ENCODE results near the gene NIFK.
"Not testable (repeated sequence)": the region's sequence is repeated elsewhere in the genome, so short reads cannot be mapped to it uniquely, and the experiment has no call there.

The NIFK gene

DNA sequence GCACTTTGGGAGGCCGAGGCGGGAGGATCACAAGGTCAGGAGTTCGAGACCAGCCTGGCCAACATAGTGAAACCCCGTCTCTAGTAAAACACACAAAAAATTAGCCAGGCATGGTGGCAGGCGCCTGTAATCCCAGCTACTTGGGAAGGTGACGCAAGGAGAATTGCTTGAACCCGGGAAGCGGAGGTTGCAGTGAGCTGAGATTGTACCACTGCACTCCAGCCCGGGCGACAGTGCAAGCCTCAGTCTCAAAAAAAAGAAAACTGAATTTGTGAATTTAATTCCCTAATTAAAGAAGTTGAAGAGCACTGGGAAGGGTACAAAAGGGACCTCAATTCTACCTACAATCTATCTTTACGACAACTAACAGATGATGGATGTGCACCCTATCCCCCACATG, 2.1 kb downstream of the NIFK start:
- DNase-seq (ENCODE audit: low read depth in 2 of 2): not testable (repeated sequence)

DNA sequence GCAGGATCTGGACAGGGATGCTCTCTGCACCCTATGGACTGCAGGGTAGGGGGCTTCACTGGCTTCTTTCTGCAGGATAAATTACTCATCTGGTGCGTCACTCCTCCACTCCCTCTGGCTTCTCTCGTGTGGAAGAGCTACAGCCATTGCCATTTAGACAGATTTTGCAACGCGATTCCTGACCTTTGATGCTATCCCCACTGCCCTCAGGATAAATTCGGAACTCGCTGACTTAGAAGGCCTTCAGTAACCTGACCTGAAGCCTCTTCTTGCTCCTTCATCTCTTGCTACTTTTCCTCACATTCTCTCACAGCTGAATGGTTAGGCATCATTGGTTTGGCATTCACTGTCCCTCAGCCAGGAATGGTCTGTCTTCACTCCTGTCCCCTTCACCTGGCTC, 5.3 kb downstream of the NIFK start:
- DNase-seq (ENCODE audit: low read depth in 2 of 2): no peak

DNA sequence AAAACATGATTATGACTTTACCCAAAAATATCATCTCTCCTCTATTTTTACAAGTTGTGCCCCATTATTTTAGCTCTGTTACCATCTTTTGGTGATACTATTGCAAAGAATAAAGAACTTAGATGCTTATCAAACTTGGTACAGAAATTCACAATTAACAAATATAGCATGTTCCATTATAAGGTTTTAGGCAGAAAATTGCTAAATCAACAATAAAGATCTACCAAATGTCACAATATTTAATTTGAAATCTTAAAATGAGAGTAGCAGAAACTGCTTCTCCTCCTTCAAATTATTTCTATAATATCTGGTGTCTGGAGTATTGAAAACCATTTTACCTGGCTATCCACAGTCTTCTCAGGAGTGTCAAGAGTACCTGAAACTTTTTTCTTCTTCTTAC, 8.7 kb downstream of the NIFK start:
- no peak for DNase-seq (ENCODE audit: low read depth in 2 of 2)

DNA sequence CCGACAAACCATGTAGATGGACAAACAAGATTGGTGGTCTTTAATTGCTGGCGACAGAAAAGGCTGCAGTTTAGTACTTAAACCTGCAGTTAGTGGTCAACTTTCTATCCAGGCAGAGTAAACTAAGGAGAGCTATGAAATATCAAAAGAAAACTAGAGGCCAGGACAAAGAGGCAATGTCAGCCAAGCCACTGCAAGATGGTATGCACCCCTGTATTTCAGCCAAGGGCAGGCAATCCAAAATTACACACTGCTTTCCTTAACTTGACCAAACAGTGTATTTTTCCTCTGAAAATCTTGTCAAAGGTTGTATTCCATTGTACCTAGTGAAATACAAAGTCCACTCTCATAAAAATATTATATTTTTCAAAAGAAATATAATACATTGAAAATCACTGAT, 9.3 kb downstream of the NIFK start:
- DNase-seq (ENCODE audit: low read depth in 2 of 2): no peak

DNA sequence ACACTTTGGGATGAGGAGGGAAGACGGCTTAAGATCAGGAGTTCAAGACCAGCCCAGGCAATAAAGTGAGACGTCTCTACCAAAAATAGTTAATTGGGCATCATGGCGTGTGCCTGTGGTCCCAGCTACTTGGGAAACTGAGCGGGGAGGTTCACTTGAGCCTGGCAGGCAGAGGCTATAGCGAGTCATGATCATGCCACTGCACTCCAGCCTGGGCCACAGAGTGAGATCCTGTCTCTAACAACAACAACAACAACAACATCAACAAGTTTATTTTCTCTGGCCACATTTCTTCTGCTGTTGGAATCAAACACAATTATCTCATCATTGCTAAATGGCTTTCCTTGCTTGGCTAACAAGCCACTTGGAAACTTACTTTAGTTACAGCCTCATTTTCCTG, 13.4 kb downstream of the NIFK start:
- no peak for DNase-seq (ENCODE audit: low read depth in 2 of 2)

DNA sequence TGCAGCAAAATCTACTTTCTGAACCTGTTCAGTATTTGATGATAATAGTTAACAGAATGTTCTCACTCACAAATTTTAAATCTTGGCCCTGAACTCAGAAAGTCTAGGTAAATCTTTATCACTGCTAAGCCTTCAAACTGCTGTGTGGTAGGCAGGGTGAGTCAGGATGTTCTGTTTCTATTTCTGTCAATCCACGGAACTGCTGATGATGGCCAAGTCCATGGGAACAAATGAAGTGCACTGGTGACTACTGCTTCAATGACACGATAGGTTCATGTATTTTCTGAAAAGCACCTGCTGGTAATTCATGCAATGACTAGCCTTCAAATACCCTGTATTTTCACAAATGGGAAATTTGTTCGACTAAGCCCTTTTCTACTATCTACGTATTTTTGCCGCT, 14.2 kb downstream of the NIFK start:
- no peak for DNase-seq (ENCODE audit: low read depth in 2 of 2)

DNA sequence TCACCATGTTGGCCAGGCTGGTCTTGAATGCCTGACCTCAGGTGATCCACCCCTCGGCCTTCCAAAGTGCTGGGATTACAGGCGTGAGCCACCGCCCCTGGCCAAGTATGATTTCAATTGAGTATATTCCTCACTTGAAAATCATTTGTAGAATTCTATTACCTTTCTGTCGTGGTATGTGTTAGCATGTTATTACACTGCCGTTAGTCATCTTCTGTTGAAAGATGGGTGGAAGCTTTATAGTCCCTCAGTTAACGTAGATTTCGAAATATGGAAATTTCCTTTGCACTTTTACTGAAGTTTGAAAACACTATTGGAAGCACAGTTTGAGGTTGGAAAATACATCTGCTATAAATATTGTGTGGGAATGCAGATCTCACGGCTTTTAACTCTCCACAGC, 14.7 kb downstream of the NIFK start:
- DNase-seq (ENCODE audit: low read depth in 2 of 2): no peak

DNA sequence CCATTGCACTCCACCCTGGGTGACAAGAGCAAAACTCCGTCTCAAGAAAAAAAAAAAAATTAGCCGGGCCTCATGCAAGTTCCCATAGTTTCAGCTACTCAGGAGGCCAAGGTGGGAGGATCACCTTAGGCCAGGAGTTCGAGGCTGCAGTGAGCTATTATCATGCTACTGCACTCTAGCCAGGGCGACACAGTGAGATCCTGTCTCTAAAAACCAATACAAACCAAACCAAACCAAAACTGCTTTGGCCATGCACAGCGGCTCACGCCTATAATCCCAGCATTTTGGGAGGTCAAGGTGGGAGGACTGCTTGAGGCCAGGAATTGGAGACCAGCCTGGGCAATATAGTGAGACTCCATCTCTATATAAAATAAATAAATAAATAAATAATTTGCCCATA, 19.1 kb downstream of the NIFK start:
- no peak for DNase-seq (ENCODE audit: low read depth in 2 of 2)

DNA sequence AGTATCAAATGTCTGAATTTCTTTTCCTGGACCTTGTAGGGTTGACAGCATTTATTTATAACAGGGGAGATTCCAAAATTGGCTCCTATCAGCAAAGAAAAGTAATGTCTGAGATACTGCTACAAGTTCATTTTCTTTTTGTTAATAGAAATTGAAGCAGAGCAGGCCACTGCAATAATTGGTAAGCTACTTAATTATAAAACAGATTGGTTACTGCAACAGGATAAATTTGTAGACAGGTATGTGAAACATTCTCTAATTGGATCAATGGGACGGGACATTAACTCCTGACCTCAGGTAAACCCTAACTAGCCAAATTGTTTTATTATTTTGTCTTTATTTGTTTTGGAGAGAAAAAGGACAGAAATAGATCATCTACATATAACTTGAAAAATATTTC, 20.5 kb downstream of the NIFK start:
- no peak for DNase-seq (ENCODE audit: low read depth in 2 of 2)

DNA sequence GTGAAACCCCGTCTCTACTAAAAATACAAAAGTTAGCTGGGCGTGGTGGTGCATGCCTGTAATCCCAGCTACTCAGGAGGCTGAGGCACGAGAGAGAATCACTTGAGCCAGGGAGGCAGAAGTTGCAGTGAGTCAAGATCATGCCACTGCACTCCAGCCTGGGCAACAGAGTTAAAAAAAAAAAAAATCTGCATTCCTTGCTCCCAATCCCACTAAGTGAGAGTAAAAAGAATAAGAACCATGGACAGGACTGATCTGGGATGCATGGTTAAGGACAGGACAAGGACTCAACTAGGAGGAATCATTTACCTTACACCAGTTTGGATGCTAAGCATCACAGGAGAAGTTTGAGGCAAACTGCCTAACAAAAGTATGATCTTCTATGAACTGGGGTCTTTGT, 25.2 kb downstream of the NIFK start:
- not testable (repeated sequence) for DNase-seq (ENCODE audit: low read depth in 2 of 2)

DNA sequence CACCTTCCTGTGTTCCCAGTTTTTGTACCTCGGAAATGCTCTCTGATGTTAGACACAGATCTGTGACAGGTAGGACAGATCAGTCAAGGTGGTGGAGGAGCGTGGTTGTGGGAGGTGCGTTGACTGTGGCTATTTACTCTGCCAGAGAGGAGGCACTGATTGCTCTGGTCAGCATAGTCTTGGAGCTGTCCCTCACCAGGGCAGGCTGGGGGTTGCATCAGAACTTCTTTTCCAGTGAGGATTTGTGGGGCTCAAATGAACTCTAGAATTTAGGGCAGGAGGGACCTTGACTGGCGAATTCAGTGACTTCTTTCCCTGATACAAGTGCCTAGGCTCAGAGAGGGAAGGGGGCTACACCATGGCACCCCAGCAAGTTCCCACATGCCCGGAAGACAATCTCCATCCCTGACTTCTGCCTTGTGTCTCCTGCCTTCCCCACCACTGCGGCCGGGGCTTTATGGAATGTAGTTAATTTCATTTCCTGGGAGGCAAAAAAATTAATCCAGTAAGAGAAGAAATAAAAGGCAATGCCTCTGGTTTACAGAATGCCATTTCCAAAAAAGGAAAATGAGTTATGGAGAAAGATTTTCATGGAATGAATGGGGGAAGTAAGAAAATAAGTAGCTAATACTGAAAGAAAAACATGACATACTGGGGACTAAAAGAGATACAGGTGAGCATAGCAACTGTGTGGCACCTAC, 26.1 kb downstream of the NIFK start:
- no peak for DNase-seq (ENCODE audit: low read depth in 2 of 2)

DNA sequence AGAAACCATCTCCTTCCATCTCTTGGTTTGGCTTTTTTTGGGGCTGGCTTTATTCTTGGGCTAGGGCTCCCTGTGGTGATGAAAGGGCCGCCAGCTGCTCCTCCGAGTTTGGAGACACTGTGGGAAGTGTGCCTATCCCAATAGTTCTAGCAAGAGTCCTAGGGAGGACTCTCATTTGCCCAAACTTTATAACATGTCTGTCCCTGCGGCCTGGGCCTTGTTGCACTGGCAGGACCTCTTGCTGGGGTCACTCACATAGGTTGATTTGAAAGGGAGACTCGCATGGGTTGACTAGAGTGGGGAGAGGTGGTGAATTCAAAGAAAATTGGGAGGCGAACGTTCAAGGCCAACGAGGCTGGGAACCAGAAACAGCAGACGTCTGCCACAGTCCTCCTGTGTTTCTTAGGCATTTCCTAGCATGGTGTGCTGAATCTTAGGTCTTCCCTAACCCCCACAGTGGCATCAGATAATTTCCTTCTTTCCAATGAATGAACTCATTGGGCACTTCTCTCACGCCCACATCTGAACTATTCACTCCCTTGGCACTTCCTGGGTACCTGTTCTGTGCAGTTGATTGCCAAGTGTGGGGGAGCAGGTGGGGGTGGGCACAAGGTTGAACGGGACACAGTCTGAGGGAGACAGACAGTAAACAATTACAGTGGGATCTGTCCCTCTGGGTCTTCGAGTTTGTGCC, 26.8 kb downstream of the NIFK start:
- DNase-seq (ENCODE audit: low read depth in 2 of 2): no peak

DNA sequence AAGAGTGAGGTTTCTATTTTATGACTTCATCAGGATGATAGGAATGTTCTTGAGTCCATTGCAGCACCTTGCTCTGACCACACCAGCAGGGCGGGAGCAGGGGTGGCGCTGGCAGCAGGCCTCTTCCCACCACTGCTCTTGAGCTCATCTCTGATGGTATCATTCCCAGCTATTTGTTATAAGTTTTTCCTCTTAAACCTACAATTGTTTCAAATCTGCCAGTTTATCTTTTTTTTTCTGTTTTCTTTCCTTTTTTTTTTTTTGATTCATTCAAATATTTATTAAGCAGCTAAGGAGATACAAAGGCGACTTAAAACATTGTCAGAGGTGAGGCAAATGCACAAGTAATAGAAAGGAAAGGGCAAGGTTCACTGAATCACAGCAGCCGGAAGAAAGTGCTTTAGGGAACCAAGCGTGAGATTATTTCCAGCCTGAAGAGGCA, 28.7 kb downstream of the NIFK start:
- no peak for DNase-seq (ENCODE audit: low read depth in 2 of 2)

DNA sequence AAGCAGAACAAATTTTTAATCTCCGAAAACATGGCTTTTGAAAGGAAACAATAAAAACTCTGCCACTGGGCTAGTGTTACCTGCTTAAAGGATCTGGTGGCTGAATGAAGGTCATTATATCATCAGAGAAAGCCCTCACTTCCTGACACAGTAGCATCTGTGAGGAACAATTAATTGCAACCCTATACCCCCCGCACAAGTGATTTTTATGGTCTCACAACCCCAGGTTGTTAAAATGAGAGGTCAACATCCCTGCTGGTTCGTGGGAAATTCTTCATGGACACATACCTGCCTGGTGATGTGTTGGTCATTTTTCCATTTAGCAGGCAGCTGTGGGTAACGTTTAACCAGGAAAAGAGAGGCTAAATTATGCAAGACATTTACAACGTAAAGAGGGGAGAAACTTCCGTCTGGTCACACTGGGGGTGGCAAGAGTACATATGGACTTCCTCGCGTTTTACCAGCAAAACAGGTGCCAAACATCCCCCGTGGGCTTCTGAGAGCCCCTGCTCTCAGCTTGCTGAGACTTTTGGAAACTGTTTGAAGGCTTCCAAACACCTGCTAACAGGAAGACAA, 29.2 kb downstream of the NIFK start:
- DNase-seq (ENCODE audit: low read depth in 2 of 2): no peak

DNA sequence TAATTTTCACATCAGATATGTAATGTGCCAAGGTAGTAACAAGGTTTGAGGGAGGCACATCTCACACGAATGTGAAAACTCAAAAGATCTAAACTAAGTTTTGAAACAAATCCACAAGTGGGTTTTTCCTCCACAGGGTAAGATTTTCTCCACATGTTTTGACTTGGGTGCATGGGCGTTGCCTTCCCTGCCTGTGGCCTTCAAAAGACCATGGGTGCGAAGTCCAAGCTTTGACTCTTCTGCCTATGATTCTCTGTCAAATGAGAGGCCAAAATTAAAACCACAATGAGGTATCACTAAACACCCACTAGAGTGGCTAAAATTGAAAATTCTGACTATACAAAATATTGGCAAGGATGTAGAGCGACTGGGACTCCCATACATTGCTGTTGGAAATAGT, 30.7 kb downstream of the NIFK start:
- DNase-seq (ENCODE audit: low read depth in 2 of 2): no peak

DNA sequence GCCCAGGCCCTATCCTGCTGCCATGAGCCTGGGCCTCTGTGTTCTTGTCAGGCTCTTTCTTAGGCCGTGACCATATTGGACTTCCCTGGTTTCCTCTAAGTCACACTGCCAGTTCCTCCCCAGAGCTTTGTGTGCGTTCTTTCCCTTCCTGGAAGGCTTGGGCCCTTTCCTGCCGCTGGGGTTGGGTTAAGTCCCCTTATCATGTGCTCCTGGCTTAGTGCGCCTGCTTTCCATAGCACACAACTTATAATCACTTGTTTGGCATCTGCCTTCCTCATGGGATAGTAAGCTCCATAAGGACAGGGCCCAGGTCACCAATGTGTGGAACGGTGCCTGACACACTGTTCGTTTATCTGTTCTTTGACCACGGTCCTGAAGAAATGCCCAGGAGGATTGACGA, 31.3 kb downstream of the NIFK start:
- no peak for DNase-seq (ENCODE audit: low read depth in 2 of 2)

DNA sequence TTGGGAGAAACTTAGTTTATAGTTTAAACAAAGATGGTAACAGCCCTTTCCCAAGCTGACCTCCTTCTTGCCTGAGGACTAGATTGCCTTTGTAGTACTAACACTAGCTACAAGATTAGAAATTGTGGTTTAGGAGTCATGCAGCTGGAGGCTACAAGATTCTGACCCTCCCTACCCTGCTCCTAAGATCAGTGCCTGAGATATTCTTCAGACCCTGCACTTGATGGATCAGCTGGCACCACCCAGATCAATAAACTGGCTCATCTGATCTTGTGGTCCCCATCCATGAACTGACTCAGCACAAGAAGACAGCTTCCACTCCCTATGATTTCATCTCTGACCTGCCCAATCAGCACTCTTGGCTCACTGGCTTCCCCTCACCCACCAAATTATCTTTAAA, 34.9 kb downstream of the NIFK start:
- not testable (repeated sequence) for DNase-seq (ENCODE audit: low read depth in 2 of 2)

DNA sequence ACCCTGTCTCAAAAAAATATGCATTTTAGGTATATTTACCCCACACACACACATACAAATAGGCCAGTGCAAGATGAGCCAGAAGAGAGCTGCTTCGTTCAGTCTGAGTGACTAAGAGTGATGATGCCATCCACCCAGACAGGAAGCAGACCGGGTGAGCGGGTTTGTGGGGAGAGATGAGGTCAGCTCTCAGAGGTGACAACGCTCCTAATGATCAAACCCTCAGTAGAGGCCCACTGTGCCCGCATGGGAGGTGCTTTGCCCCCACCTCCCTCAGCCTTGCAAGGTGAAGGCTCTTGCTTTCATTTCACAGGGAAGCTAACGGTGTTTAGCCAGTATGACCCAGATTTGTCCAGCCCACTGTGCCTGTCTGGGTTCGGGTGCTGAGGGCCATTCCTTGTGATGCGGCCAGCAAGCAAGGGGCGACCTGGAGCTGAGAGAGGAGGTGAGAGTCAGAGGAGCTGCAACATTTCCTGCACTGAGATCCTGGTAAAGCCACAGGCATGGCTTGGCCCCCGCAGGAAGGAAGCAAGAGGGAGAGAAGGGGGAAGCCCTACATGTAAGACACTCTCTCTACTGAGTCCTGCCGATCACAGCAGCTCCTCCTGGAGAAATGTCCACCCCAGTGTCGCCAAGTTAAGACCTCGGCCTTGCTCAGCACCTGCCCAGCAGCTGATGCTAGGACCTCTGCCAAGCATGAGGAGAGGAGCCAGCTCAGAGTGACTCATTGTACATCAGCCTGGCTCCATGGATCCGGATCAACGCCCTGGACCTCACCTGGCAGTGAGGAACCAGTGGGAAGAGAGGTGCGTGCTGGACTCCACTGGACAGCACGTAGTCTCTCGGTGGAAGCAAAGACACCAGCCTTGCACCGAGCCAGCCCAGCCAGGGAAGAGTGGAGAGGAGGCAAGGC, 37.0 kb downstream of the NIFK start:
- peak; percentile 56 to 76 for DNase-seq (ENCODE audit: low read depth in 2 of 2)

DNA sequence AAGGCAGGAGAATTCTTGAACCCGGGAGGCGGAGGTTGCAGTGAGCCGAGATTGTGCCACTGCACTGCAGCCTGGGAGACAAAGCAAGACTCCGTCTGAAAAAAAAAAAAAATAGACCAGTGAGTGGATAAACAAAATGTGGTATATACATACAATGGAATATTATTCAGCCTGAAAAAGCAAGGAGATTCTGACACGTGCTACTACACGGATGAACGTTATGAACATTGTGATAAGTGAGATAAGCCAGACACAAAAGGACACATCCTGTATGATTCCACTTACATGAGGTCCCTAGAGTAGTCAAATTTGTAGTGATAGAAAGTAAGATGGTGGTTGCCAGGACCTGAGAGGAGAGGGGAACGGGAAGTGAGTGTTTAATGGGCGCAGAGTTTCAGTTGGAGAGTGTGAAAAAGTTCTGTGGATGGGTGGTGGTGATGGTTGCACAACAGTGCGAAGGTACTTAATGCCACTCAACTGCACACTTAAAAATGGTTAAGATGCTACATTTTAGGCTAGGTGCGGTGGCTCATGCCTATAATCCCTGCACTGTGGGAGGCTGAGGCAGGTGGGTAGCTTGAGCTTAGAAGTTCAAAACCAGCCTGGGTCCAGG, 38.3 kb downstream of the NIFK start:
- no peak for DNase-seq (ENCODE audit: low read depth in 2 of 2)

DNA sequence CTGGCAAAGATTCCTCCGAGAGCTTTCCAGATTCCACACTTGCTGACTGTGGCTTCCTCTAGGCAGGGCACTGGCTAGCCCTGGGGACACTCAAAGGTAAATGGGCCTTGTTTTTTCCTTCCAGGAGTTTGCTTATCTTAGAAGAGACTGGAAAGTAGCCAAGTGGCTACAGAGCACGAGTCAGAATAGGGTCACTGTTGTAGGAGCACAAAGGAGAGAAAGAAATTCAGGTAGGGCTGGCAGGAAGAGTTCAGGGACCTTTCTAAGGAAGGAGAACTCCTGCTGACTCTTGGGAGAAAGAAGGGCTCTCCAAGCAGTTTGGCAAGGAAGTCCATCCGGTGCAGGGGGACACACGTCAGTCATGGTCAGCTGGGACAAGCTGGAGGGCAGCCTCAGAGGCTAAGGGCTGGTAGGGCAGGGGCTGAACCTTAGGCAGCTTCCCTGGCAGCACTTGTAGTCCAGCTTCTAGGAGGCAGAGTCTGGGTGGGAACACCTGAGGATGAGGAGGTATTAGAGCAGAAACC, 39.5 kb downstream of the NIFK start:
- DNase-seq (ENCODE audit: low read depth in 2 of 2): no peak

DNA sequence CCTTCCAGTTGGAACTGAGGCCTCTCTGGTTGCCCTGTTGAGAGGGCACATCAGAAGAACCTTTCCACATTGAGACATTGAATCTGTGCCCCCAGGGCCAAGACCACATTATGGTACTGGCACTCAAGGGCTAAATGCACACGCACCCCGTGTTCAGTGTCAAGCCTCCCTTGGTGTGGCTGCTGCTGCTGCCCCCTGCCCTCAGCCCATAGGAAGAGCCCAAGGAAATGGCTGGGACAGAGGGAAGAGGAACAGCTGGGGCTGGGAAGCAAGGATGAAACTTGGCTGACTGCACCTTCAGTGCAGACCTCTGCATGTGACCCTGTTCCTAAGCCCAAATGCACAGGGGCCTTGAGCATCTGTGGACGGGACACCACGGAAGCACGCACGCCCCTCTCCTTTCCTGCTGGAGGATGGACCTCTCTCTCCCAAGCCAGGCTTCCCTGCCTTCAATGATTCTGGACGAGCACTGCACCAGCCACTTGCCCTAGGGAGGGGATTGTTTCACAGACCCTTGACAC, 40.2 kb downstream of the NIFK start:
- no peak for DNase-seq (ENCODE audit: low read depth in 2 of 2)

DNA sequence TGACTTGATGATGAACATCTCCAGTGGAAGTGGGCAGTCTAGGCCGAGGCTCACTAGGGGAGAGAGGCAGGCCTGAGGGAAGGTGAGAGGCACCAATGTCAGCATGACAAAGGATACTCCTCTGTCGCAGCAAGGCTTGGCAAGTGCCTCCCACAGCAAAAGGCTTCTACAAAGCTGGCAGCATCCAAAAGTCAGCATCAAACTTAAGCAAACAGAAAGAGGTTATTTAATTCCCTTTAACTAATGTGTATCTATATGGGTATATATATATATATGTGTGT, 41.6 kb downstream of the NIFK start:
- no peak for DNase-seq (ENCODE audit: low read depth in 2 of 2)
